Effector memory CD8-positive, alpha-beta T cell (primary cell): ENCODE measurements around the gene SUN2.

Experiments
- ATAC-seq: fragments of 150-1000 bp; cut with Tn5 transposase; replicated peaks from 2 replicates; pipeline ENCODE4 v1.10.0; 2021; ENCODE audit warnings: mild to moderate bottlenecking, moderate library complexity
- DNase-seq, 3 experiments: peaks; one replicate each; pipeline ENCODE4 v3.0.0; 2021
- H3K27ac Mint-ChIP-seq, 2 donors: one replicate each; pipeline ENCODE4 v1.8.0; 2022; ENCODE audit warnings: mild to moderate bottlenecking in 2 of 2, mixed read lengths in 2 of 2, moderate library complexity in 2 of 2
- H3K27me3 Mint-ChIP-seq, 2 donors: one replicate each; pipeline ENCODE4 v1.8.0; 2022; ENCODE audit warnings: mixed read lengths in 2 of 2
- H3K36me3 Mint-ChIP-seq: one replicate; pipeline ENCODE4 v1.8.0; 2022; ENCODE audit warnings: mild to moderate bottlenecking, moderate library complexity, mixed read lengths; ENCODE audit not compliant: insufficient read depth
- H3K4me1 Mint-ChIP-seq, 2 donors: one replicate each; pipeline ENCODE4 v1.8.0; 2022; ENCODE audit warnings: low read depth in 2 of 2, mixed read lengths in 2 of 2
- H3K4me3 Mint-ChIP-seq, 2 donors: one replicate each; pipeline ENCODE4 v1.8.0; 2022; ENCODE audit warnings: mild to moderate bottlenecking in 2 of 2, mixed read lengths in 2 of 2, moderate library complexity in 2 of 2
- H3K9me3 Mint-ChIP-seq, 2 donors: one replicate each; pipeline ENCODE4 v1.8.0; 2022; ENCODE audit warnings: mixed read lengths in 2 of 2

The SUN2 gene

DNA sequence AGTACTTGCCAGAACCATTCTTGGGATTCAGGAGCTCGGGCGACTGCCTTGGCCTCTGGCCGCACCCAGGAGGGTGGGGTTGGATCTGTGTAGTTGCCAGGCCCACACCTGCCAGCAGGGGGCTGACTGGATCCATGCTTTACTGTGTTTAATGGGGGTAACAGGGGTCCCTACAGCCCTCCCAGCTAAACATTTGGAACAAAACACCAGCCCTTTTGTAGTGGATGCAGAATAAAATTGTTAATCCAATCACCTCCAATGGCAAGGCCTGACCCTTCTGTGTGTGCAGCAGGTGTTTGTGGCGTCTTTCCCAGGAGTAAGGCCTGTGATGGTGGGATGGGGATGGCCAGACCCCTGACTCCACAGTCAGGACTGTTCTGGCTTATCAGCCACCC is 22.5 kb downstream of the SUN2 start:
- peak; percentile 46 to 60 (median 52) for DNase-seq
- peak overlapping the region in 1 of 2 donors; percentile 33 for H3K4me3 Mint-ChIP-seq
- H3K27ac Mint-ChIP-seq, result peak overlapping the region; percentile 87 to 95

GRCh38 chr22:38732251-38732815 is 23.5 kb downstream of the SUN2 start:
- ATAC-seq, result no peak
- H3K27me3 Mint-ChIP-seq, result no peaks in the 10 kb centered on the region
- no peaks in the 10 kb centered on the region for H3K9me3 Mint-ChIP-seq
- peak overlapping the region in 1 of 2 donors; percentile 48 for H3K4me3 Mint-ChIP-seq
- H3K36me3 Mint-ChIP-seq, result peaks cover 100% of the 10 kb centered on the region
- DNase-seq, result no peak
- peak overlapping the region; percentile 87 to 95 for H3K27ac Mint-ChIP-seq
- H3K4me1 Mint-ChIP-seq, result peaks cover 34 to 37% of the 10 kb centered on the region in 2 donors

More for the DNA sequence above, 22.5 kb downstream of the SUN2 start:
- peaks cover 43 to 47% of the 10 kb centered on the region in 2 donors for H3K4me1 Mint-ChIP-seq
- ATAC-seq, result peak; percentile 66
- peaks cover 100% of the 10 kb centered on the region for H3K36me3 Mint-ChIP-seq
- no peaks in the 10 kb centered on the region for H3K9me3 Mint-ChIP-seq
- no peaks in the 10 kb centered on the region for H3K27me3 Mint-ChIP-seq

- no peak for ATAC-seq
- Mint-ChIP-seq H3K27ac (peak overlapping the region; percentile 87 to 95), H3K4me3 (peak overlapping the region in 1 of 2 donors; percentile 14)
Measured at GRCh38 chr22:38731703-38732161, 24.1 kb downstream of the SUN2 start.

GRCh38 chr22:38730411-38730871 is 25.4 kb downstream of the SUN2 start:
- Mint-ChIP-seq H3K4me1 (peaks cover 26 to 32% of the 10 kb centered on the region in 2 donors), H3K36me3 (peaks cover 100% of the 10 kb centered on the region), H3K27ac (peak overlapping the region; percentile 91 to 95), H3K9me3 (no peaks in the 10 kb centered on the region), H3K4me3 (no peak overlapping the region), H3K27me3 (no peaks in the 10 kb centered on the region)
- DNase-seq, result no peak
- no peak for ATAC-seq

More at GRCh38 chr22:38731703-38732161, 24.1 kb downstream of the SUN2 start:
- Mint-ChIP-seq H3K36me3 (peaks cover 100% of the 10 kb centered on the region), H3K9me3 (no peaks in the 10 kb centered on the region), H3K4me1 (peaks cover 30 to 32% of the 10 kb centered on the region in 2 donors), H3K27me3 (no peaks in the 10 kb centered on the region)
- no peak for DNase-seq

GRCh38 chr22:38729946-38730345 is 25.9 kb downstream of the SUN2 start:
- Mint-ChIP-seq H3K4me3 (no peak overlapping the region), H3K27me3 (no peaks in the 10 kb centered on the region), H3K4me1 (peaks cover 24 to 32% of the 10 kb centered on the region in 2 donors), H3K36me3 (peaks cover 100% of the 10 kb centered on the region), H3K27ac (peak overlapping the region; percentile 91 to 95), H3K9me3 (no peaks in the 10 kb centered on the region)
- DNase-seq (no peak), ATAC-seq (no peak)

DNA sequence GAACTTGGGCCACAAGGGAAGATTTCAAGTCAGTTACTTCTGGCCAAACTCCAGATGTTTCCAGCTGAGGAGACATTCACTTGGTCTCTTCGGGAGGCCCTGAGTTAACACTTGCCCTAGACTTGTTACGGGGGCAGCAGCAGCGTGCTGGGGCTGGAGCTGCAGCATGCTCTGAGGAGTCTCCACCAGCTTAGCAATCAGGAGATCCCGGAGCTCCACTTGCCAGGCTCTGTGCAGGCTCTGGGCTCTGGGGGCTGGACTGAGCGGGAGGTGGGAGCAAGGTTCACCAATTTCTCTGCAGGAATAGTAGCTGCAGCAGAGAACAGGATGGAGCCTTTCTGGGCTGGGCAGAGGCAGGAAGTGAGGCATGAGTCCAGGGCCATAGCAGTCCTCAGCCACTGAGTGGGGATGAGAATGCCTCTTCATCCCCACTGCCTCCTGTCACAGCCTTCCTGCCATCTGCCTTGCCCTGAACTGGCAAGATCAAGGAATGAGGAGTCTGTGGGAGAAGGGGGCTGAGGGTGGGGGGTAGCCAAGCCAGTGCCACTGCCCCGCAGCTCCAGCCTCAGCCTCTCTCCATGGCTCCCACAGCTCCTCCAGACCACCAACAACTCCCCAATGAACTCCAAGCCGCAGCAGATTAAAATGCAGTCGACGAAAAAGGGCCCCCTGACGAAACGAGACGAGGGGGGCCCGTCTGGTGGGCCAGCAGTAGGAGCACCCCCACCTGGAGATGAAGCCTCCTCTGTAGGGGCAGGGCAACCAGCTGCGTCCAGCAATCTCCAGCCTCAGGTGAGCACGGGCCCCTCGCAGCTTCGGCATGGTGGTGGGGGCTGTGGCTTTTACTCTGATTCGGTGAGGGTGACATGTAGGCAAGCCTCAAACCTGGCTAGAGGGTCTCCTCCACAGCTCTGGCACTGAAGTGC is 26.7 kb downstream of the SUN2 start:
- peaks cover 100% of the 10 kb centered on the region for H3K36me3 Mint-ChIP-seq
- H3K4me3 Mint-ChIP-seq, result peak overlapping the region; percentile 22 to 44
- DNase-seq (no peak), ATAC-seq (no peak)
- H3K27me3 Mint-ChIP-seq, result no peaks in the 10 kb centered on the region
- H3K9me3 Mint-ChIP-seq, result no peaks in the 10 kb centered on the region
- H3K27ac Mint-ChIP-seq, result peak overlapping the region; percentile 28 to 95
- H3K4me1 Mint-ChIP-seq, result peaks cover 22 to 29% of the 10 kb centered on the region in 2 donors

- ATAC-seq, result no peak
- H3K27ac Mint-ChIP-seq, result peak overlapping the region in 1 of 2 donors; percentile 95
- H3K9me3 Mint-ChIP-seq, result no peaks in the 10 kb centered on the region
- peaks cover 100% of the 10 kb centered on the region for H3K36me3 Mint-ChIP-seq
- DNase-seq, result no peak
- peaks cover 14 to 18% of the 10 kb centered on the region in 2 donors for H3K4me1 Mint-ChIP-seq
- H3K4me3 Mint-ChIP-seq, result no peak overlapping the region
- H3K27me3 Mint-ChIP-seq, result no peaks in the 10 kb centered on the region
Measured at GRCh38 chr22:38727530-38728451, 28.0 kb downstream of the SUN2 start.

- no peak for ATAC-seq
- Mint-ChIP-seq H3K27ac (peak overlapping the region; percentile 36 to 95), H3K27me3 (no peaks in the 10 kb centered on the region), H3K4me1 (peaks cover 10 to 17% of the 10 kb centered on the region in 2 donors), H3K36me3 (peaks cover 100% of the 10 kb centered on the region), H3K9me3 (no peaks in the 10 kb centered on the region), H3K4me3 (no peak overlapping the region)
- DNase-seq, result no peak
Measured at GRCh38 chr22:38727123-38727522, 28.7 kb downstream of the SUN2 start.

GRCh38 chr22:38725900-38726655 is 29.7 kb downstream of the SUN2 start:
- H3K9me3 Mint-ChIP-seq, result no peaks in the 10 kb centered on the region
- H3K27me3 Mint-ChIP-seq, result no peaks in the 10 kb centered on the region
- peaks cover 8 to 15% of the 10 kb centered on the region in 2 donors for H3K4me1 Mint-ChIP-seq
- DNase-seq, result no peak
- no peak for ATAC-seq
- H3K36me3 Mint-ChIP-seq, result peaks cover 99% of the 10 kb centered on the region
- no peak overlapping the region for H3K4me3 Mint-ChIP-seq
- H3K27ac Mint-ChIP-seq, result peak overlapping the region in 1 of 2 donors; percentile 95

GRCh38 chr22:38724926-38725571 is 30.7 kb downstream of the SUN2 start:
- H3K27ac Mint-ChIP-seq, result peak overlapping the region; percentile 3 to 59
- no peaks in the 10 kb centered on the region for H3K9me3 Mint-ChIP-seq
- H3K4me1 Mint-ChIP-seq, result peaks cover 8 to 9% of the 10 kb centered on the region in 2 donors
- peaks cover 99% of the 10 kb centered on the region for H3K36me3 Mint-ChIP-seq
- ATAC-seq (peak; percentile 86), DNase-seq (peak; percentile 37 to 43 (median 38))
- no peaks in the 10 kb centered on the region for H3K27me3 Mint-ChIP-seq
- H3K4me3 Mint-ChIP-seq, result no peak overlapping the region

DNA sequence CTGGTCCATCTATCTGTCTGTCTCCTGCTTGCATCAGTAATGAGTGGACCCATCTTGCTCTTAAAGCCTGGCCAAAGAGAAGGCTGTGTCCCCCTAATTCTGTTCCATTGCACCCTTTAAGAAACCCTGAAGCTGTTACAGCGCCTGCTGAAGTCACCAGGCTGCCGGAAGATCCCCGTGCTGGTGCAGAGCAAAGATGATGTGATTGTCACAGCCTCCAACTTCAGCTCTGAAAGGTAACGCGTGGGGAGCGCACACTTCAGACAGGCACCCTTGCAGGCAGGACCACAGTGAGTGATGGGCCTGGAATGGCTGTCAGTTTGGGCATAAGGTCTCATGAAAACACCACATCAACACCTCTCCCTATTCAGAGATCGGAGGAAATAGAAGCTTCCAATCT is 31.6 kb downstream of the SUN2 start:
- H3K36me3 Mint-ChIP-seq, result peaks cover 98% of the 10 kb centered on the region

DNA sequence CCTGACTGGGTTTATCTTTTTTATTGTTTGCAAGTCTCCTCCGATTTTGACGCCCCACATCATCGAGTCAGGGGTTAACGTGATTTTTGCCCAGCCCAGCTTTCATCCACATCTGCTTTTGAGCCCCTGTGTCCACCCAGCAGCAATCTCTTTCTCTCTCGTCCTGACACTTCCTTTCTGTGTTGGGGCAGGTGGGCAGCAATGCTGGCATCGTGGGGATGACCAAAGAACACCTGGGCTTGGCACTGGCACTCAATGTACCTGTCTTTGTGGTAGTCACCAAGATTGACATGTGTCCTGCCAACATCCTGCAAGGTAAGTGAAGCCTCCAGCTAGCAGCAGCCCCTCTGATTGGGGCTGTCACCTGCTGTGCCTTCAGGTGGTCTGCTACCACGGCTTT is 34.2 kb downstream of the SUN2 start:
- peaks cover 96% of the 10 kb centered on the region for H3K36me3 Mint-ChIP-seq

More for the DNA sequence above, 31.6 kb downstream of the SUN2 start:
- Mint-ChIP-seq H3K4me3 (no peak overlapping the region), H3K27me3 (no peaks in the 10 kb centered on the region), H3K4me1 (peaks cover 8% of the 10 kb centered on the region in 2 donors), H3K27ac (peak overlapping the region in 1 of 2 donors; percentile 62), H3K9me3 (no peaks in the 10 kb centered on the region)
- no peak for DNase-seq
- no peak for ATAC-seq

More for the DNA sequence above, 34.2 kb downstream of the SUN2 start:
- Mint-ChIP-seq H3K27ac (no peak overlapping the region), H3K9me3 (no peaks in the 10 kb centered on the region), H3K27me3 (no peaks in the 10 kb centered on the region), H3K4me3 (peak overlapping the region in 1 of 2 donors; percentile 34), H3K4me1 (peaks cover 8 to 15% of the 10 kb centered on the region in 2 donors)
- ATAC-seq (no peak), DNase-seq (no peak)
